ENCODE measurements around the gene FARSB.

- TF ChIP-seq GATA2 (IDR thresholded peaks at IDR 0.05; ENCODE audit: low read depth, low read length), result no peak
- no peak for TF ChIP-seq GATA3 (IDR thresholded peaks at IDR 0.05; ENCODE audit: low read depth, low read length)
These were observed 45.8 kb upstream of the FARSB start for GRCh38 chr2:222701721-222702131.
